Fibroblast of lung (primary cell): ENCODE results near the gene BTBD8. TPM values are rescaled to one million over a fixed set of nuclear protein-coding genes. Genes with fewer than 3 reads are reported as not detected.

Source experiments
- DNase-seq, 2 donors: peaks; one replicate each; pipeline versions ENCODE4 v3.0.0 to v3.0.0-alpha.2; 2010; ENCODE audit warnings: low read depth in 2 of 2
- H2AFZ ChIP-seq: 2 replicates; pipeline ENCODE4 v1.5.1; 2012; ENCODE audit warnings: low read length, control low read depth, inconsistent platforms
- H3K27ac ChIP-seq: 2 replicates; pipeline ENCODE4 v1.5.1; 2011; ENCODE audit warnings: low read length, control low read depth; ENCODE audit not compliant: insufficient read depth
- H3K27me3 ChIP-seq: 2 replicates; pipeline ENCODE4 v1.5.1; 2011; ENCODE audit warnings: mild to moderate bottlenecking, low read length; ENCODE audit not compliant: control insufficient read depth, insufficient read depth
- H3K36me3 ChIP-seq: 2 replicates; pipeline ENCODE4 v1.5.1; 2011; ENCODE audit warnings: low read length; ENCODE audit not compliant: control insufficient read depth, insufficient read depth
- H3K4me1 ChIP-seq: 2 replicates; pipeline ENCODE4 v1.5.1; 2011; ENCODE audit warnings: low read length; ENCODE audit not compliant: control insufficient read depth, insufficient read depth; ENCODE audit errors: extremely low read depth
- H3K4me2 ChIP-seq: 2 replicates; pipeline ENCODE4 v1.5.1; 2011; ENCODE audit warnings: low read length, control low read depth; ENCODE audit not compliant: insufficient read depth; ENCODE audit errors: extremely low read depth
- H3K4me3 ChIP-seq, 4 experiments: fragments of 200-600 bp in 1 of 4; sonication (generic) in 1 of 4; replicated peaks in 1 of 4; 2 replicates each; pipeline ENCODE4 v1.5.1; 2011 to 2016; ENCODE audit warnings: low read length in 4 of 4, low read depth in 3 of 4, mild to moderate bottlenecking in 3 of 4, control low read depth in 2 of 4, inconsistent platforms in 1 of 4, mixed read lengths in 1 of 4; ENCODE audit not compliant: insufficient read depth in 1 of 4; ENCODE audit errors: control extremely low read depth in 1 of 4
- H3K79me2 ChIP-seq: 2 replicates; pipeline ENCODE4 v1.5.1; 2012; ENCODE audit warnings: mild to moderate bottlenecking, low read length, inconsistent platforms; ENCODE audit not compliant: control insufficient read depth, insufficient read depth
- H3K9ac ChIP-seq: 2 replicates; pipeline ENCODE4 v1.5.1; 2011; ENCODE audit warnings: mild to moderate bottlenecking, low read length, control low read depth; ENCODE audit not compliant: insufficient read depth
- H3K9me3 ChIP-seq: 2 replicates; pipeline ENCODE4 v1.5.1; 2012; ENCODE audit warnings: low read depth, low read length; ENCODE audit not compliant: control insufficient read depth, insufficient read depth
- H4K20me1 ChIP-seq: 2 replicates; pipeline ENCODE4 v1.5.1; 2011; ENCODE audit warnings: low read length; ENCODE audit not compliant: control insufficient read depth, insufficient read depth; ENCODE audit errors: extremely low read depth
- EZH2 ChIP-seq: IDR thresholded peaks from 2 replicates; pipeline ENCODE4 v1.5.1; 2012; ENCODE audit warnings: low read length, control low read depth, mild to moderate bottlenecking; ENCODE audit errors: missing control alignments
- polyA plus RNA-seq, 2 donors: library from polyadenylated mRNA; depleted of rRNA in 1 of 2; stranded (reverse) in 1 of 2; unstranded in 1 of 2; fragments of >200 nt; gene quantifications; 2 replicates each; pipeline ENCODE4 v1.2.1, GENCODE V29; 2011 to 2012; ENCODE audit warnings: missing spikeins in 1 of 2
- total RNA-seq: library from RNA; depleted of rRNA; stranded (reverse); fragments of >200 nt; gene quantifications from 2 replicates; pipeline ENCODE4 v1.2.1, GENCODE V29; 2014
- TF ChIP-seq, protein P1 (sequence below), 2 donors: IDR thresholded peaks in 1 of 2; conservative IDR thresholded peaks in 1 of 2; 1 replicate in 1 of 2; 2 replicates in 1 of 2; pipeline ENCODE4 v1.5.1; 2011 to 2012; ENCODE audit warnings: low read length in 2 of 2, control low read depth in 1 of 2, inconsistent platforms in 1 of 2, low read depth in 1 of 2, mild to moderate bottlenecking in 1 of 2

The BTBD8 gene
- total and polyA plus RNA-seq, 2 donors (not counting 1 experiment from before 2014, with no cell fraction given): 2.2 to 10.6 TPM

GRCh38 chr1:92043621-92044020 is 36.5 kb upstream of the BTBD8 start:
- no peaks in the 10 kb centered on the region for H3K4me1 ChIP-seq
- no peak for TF ChIP-seq EZH2
- TF ChIP-seq, protein P1, sequence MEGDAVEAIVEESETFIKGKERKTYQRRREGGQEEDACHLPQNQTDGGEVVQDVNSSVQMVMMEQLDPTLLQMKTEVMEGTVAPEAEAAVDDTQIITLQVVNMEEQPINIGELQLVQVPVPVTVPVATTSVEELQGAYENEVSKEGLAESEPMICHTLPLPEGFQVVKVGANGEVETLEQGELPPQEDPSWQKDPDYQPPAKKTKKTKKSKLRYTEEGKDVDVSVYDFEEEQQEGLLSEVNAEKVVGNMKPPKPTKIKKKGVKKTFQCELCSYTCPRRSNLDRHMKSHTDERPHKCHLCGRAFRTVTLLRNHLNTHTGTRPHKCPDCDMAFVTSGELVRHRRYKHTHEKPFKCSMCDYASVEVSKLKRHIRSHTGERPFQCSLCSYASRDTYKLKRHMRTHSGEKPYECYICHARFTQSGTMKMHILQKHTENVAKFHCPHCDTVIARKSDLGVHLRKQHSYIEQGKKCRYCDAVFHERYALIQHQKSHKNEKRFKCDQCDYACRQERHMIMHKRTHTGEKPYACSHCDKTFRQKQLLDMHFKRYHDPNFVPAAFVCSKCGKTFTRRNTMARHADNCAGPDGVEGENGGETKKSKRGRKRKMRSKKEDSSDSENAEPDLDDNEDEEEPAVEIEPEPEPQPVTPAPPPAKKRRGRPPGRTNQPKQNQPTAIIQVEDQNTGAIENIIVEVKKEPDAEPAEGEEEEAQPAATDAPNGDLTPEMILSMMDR (conservative IDR thresholded peaks at IDR 0.05 in 1 of 2, IDR thresholded peaks at IDR 0.05 in 1 of 2; ENCODE audit: low read depth in 1 of 2, low read length in 2 of 2): no peak
- H3K27me3 ChIP-seq: no peaks in the 10 kb centered on the region
- H2AFZ ChIP-seq: no peak overlapping the region
- no peaks in the 10 kb centered on the region for H3K9me3 ChIP-seq
- H4K20me1 ChIP-seq: no peaks in the 10 kb centered on the region
- H3K4me2 ChIP-seq: no peak overlapping the region
- no peak overlapping the region for H3K27ac ChIP-seq
- H3K36me3 ChIP-seq: no peaks in the 10 kb centered on the region
- DNase-seq: no peak
- no peak overlapping the region for H3K9ac ChIP-seq
- no peak overlapping the region for H3K4me3 ChIP-seq
- H3K79me2 ChIP-seq: no peaks in the 10 kb centered on the region

GRCh38 chr1:92045766-92046495 is 34.2 kb upstream of the BTBD8 start:
- Histone ChIP-seq H3K79me2 (no peaks in the 10 kb centered on the region), H3K4me3 (no peak overlapping the region), H4K20me1 (no peaks in the 10 kb centered on the region), H3K36me3 (no peaks in the 10 kb centered on the region), H3K27me3 (no peaks in the 10 kb centered on the region), H3K9ac (no peak overlapping the region), H2AFZ (no peak overlapping the region), H3K4me1 (no peaks in the 10 kb centered on the region), H3K27ac (no peak overlapping the region), H3K4me2 (no peak overlapping the region), H3K9me3 (no peaks in the 10 kb centered on the region)
- DNase-seq: no peak
- TF ChIP-seq, protein P1 (conservative IDR thresholded peaks at IDR 0.05 in 1 of 2, IDR thresholded peaks at IDR 0.05 in 1 of 2; ENCODE audit: low read depth in 1 of 2, low read length in 2 of 2): no peak
- no peak for TF ChIP-seq EZH2

DNA sequence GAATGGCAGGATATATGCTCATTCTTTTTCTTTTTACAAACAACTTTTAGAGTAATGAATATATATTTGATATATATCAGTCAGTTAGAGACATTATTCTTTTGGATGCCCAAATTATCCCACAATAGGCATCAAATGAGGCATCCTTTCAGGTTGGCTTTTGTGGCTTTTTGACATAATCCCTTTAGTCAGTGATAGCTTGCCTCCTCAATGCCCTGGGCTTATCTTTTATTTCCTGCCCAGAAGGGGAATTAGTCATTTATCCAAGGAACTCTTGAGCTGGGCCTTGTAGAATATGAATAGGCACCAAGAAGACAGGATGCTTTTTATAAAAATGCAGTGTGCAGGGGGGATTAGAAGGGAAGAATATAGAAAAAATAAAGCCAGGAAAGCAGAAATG is 28.2 kb upstream of the BTBD8 start:
- Histone ChIP-seq H3K9ac (no peak overlapping the region), H3K4me3 (no peak overlapping the region), H3K4me2 (no peak overlapping the region), H3K36me3 (no peaks in the 10 kb centered on the region), H3K27me3 (no peaks in the 10 kb centered on the region), H3K9me3 (no peaks in the 10 kb centered on the region), H2AFZ (no peak overlapping the region), H3K79me2 (no peaks in the 10 kb centered on the region), H3K4me1 (no peaks in the 10 kb centered on the region), H3K27ac (no peak overlapping the region), H4K20me1 (no peaks in the 10 kb centered on the region)
- DNase-seq: no peak
- TF ChIP-seq EZH2: no peak
